HUDEP-2 (cell line): ENCODE data around the gene DAPK1.
"Not testable (repeated sequence)": the region's sequence is repeated elsewhere in the genome, so short reads cannot be mapped to it uniquely, and the experiment has no call there.

Experiments
- DNase-seq, 76 experiments: peaks; one replicate each; lab custom pipeline; 2025; ENCODE audit not compliant: unreplicated experiment in 76 of 76; lab: John Stamatoyannopoulos, UW

Gene DAPK1

DNA sequence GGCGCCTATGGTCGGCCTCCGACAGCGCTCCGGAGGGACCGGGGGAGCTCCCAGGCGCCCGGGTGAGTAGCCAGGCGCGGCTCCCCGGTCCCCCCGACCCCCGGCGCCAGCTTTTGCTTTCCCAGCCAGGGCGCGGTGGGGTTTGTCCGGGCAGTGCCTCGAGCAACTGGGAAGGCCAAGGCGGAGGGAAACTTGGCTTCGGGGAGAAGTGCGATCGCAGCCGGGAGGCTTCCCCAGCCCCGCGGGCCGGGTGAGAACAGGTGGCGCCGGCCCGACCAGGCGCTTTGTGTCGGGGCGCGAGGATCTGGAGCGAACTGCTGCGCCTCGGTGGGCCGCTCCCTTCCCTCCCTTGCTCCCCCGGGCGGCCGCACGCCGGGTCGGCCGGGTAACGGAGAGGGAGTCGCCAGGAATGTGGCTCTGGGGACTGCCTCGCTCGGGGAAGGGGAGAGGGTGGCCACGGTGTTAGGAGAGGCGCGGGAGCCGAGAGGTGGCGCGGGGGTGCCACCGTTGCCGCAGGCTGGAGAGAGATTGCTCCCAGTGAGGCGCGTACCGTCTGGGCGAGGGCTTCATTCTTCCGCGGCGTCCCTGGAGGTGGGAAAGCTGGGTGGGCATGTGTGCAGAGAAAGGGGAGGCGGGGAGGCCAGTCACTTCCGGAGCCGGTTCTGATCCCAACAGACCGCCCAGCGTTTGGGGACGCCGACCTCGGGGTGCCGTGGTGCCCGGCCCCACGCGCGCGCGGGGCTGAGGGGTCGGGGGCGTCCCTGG, 561 bp downstream of the DAPK1 start:
- DNase-seq, result peak in 40 of 76 experiments; percentile 10 to 59 (median 38)

DNA sequence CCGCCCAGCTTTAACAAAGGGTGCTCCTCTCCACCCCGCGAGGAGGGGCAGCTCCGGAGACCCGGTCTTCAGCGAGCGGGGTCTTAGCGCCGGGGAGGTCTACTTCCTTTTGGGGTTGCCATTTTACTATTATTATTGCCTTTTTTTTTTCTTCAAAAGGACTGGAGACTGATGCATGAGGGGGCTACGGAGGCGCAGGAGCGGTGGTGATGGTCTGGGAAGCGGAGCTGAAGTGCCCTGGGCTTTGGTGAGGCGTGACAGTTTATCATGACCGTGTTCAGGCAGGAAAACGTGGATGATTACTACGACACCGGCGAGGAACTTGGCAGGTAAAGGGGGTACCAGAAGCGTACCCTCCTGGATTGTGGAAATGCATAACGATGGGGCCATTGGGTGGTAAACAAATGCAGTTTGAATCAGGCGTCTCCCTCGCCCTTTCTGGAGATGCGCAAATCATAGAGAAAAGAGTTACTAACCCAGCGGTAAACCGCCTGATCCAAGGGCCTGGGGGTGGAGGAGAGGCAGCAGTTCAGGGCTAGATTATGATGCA, 1.2 kb downstream of the DAPK1 start:
- DNase-seq, result peak in 13 of 76 experiments; percentile 9 to 30 (median 19)

DNA sequence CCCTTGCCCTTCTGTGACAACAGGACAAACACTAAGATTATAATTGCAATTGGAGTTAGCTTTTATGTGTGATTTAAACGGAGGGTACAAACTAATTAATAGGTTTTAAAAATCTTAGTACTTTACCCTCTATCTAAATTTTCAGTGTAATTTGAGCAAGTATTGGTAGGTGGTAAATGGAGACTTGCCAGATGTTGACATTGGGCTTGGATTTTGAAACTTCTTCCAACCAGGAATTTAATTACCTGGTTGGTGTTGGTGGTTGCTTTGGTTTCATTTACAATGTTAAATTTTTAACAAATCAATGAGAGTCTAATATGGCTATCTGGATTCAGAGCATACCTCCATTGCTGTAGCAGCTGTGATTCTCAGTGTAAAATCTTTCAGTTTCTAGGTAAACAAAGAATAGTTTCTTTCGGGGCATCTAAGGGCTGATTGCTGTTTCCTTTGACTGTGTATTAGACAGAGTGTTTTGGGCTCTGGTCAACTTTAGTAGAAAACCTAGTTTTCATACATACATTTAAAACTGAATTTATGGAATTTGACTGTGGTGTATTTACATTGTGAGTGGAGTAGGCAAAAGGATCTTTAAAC, 1.9 kb downstream of the DAPK1 start:
- no peak for DNase-seq

DNA sequence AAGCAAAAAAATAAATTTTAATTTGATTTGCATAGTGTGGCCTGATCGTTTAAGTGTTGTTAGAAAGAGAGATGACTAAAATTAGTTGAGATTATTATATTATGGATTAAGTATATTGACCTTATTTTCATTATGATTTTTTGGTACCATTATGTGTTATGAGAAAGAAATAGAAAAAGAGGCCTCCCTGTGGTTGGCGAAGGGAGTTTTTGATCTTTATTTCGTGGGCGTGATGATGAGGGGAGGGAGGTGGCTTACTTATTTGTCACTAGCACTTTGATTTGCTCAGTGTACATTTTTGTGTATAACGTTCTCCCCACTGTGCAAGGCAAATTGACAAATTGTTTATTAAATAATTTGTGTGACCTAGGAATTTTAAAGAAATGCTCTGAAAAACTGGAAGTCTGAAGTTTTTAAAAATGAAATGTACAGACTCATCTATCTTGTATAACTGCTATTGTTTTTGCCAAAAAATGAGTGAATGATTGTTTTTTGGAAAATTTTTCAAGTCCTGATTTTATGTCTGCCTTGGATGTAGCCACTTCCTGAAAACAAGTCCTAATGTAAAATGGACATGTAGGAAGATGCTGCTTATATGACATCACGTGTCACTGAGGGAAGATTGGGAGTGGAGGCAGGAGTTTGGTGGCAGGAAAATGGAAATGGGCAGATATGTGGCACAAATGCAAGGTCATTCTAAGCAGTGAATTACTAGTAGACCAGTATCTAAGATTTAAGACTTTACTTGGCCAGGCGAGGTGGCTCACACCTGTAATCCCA, 3.0 kb downstream of the DAPK1 start:
- peak in 13 of 76 experiments; percentile 4 to 35 (median 19) for DNase-seq

DNA sequence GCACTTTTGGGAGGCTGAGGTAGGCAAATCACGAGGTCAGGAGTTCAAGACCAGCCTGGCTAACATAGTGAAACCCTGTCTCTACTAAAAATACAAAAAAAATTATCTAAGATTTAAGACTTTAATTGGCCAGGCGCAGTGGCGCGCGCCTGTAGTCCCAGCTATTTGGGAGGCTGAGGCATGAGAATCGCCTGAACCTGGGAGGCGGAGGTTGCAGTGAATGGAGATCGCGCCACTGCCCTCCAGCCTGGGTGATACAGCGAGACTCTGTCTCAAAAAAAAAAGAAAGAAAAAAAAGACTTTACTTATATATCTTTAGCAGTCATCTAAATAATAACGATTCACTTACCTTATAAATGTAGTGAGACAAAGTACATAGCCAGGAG, 3.6 kb downstream of the DAPK1 start:
- not testable (repeated sequence) for DNase-seq

DNA sequence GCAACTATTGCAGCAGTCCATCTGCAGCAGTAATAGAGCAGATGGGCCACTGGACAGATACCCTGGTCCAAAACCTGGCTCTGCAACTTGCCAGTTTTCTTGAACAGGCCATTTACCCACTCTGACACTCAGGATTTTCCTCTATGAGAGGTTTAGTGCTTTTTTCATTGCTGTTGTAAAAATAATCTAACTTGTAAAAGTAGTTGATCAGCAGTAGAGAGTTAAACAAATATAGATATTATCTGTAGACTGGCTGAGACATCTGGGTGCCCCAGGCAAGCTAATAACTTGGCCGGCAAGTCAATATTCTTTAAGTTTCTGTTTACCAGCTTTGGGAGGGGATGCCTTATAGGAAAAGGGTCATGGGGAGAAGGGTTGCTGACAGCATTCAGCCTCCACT, 4.1 kb downstream of the DAPK1 start:
- DNase-seq, result no peak

DNA sequence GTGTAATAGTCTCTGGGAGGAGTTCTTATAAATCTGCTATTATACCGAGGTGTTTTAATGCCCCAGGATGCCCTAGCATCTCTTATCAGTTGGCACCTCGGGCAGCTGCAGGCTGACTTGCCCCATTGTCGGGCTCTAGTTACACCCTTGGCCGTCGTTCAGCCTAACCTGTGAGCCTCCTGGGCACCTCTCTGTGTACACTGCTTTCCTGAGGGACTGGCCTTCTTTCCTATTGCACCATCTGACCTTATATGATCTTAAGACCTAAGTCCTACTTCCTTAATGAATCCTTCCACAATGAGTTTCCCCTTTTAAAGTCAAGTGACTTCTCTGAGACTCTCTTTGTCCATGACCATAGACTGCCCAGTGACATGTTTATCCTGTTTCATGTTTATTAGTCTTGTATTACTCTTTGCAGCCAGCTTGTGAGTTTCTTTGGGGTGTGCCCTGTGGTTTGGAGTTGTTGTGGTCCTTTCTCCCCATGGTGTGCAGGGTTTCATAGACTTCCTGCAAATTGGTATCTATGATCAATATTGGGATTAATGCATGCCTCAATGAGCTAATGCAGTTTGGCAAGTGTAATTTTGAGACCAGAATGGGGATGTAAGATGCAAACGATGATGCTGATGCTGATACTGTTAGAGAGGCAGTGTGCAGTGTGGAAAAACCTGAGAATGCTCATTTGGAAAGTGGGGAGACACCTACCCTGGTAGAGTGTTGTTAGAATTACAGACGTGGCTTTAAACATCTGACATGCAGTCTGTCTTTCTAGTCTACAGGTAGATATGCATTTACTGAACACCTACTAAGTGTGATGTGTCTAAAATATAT, 4.9 kb downstream of the DAPK1 start:
- peak in 15 of 76 experiments; percentile 4 to 53 (median 14) for DNase-seq

DNA sequence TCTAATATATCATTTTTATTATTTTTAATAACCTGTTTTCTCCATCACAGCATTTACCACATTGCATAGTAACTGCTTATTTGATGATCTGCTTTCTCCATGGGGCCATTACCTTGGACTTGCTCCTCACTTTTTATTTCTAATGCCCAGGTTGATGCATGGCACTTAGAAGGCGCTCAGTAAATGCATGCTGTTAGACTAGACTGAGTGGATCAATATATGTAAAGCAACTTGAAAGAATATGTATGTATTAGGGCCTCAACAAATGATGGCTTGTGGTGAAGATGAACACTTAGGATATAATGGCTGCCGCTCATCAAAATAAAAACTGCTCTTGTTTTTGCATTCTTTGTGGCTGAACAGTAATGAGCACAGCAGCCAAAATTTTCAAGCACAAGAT, 5.8 kb downstream of the DAPK1 start:
- no peak for DNase-seq

DNA sequence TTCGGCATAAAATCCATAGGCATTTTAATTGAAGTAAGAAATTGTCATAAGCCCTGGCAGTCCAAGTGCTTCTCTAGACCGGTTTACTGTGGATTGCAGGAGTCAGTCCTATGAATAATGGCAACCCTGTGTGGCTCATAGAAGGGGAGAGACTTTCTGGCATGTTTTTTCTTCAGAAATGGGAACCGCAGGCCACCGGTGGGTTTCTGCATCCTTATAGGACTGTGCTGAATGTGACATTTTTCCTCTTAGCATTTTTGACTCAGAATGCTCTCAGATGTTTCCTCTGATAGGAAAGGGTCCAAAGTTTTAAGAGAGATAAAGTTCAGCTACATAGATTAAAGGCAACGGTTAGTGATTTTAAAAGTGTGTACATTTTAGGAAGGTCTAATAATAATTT, 6.3 kb downstream of the DAPK1 start:
- peak in 2 of 76 experiments; percentile 7 to 21 for DNase-seq

DNA sequence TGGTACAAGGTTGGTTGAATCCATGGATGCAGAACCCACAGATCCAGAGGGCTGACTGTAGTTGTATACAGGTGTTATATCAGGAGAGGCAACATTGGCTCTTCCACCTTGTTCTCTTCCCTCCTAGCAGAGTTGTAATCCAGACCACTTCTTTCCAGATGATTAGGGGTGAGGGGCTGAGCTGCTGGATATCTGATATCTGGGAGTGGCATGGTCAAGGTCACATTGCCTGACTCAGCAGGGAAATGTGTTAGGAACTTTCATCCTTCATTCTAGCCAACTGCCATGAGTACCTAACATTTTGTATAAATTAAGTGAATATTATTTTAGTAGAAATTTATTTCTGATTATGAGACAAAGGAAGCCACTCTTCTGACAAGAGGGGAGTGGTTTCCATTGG, 7.3 kb downstream of the DAPK1 start:
- no peak for DNase-seq

DNA sequence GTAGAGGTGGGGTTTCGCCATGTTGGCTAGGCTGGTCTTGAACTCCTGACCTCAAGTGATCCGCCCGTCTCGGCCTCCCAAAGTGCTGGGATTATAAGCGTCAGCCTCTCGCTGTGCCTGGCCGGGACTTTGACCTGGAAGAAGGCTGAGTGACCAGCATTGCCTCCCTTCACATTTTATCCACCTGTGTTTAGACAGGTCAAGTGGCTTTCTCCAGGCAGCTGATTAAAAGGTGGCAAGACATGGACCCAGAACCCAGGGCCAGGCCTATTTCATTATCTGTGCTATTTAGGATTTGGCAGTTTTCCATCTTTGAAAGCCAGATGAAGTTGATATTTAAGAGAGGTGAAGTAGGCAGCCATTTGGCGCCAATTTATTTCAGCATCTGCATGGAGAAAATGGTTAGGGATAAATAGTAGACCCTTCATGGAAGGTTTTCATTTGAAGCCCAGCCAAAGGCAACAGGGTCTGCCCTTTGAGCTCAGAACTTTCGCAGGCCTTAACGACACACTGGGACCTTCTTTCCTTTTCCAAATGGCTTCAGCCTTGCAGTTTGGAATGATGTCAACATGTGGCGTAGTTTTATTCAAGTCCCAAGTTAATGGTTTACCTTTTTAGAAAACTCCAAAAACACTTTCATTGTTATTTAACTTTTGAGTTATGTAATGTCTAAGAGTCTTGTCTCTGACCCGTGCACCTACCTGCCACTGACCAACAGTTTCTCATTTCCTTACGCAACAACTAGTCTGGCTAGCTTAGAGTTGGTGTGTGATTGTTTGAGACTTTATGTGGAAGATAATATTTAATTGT, 8.4 kb downstream of the DAPK1 start:
- no peak for DNase-seq

DNA sequence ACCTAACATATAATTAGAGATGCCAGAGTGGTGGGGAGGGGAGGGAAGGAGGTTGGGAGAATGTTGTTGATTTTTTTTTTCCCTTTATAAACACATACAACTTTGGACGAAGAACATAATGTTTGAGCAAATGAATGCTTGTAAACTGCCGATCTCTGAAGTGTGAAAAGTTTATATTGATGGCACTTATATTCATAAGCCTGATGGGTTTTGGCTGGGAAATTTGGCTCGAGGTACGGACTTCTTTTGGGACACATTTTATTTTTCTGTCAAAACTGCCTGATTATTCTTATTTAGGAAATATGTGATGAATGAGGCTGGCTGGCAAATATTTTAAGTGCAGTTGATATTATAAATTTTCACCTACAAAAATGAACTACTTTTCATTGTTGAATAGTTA, 9.9 kb downstream of the DAPK1 start:
- DNase-seq, result no peak

DNA sequence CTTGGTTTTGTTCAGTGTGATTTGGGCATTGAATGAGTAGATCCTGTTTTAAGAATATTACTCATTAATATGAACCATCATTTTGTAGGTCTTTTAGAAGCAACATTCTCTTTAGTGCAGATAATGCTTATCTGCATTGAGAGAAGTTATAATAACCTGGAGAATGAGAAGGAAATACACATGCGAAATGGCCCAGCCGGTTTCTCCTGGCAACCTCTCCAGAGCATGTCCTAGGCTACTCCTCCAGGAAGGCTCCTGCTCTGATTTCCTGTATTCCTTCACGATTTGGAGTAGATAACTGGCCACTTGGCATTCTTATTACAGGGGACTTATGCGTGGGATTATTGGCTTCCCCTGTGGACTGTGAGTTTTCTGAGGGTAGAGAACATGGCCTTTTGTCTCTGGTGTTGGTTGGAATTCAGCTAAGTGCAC, 12.6 kb downstream of the DAPK1 start:
- DNase-seq, result peak in 2 of 76 experiments; percentile 17 to 24

DNA sequence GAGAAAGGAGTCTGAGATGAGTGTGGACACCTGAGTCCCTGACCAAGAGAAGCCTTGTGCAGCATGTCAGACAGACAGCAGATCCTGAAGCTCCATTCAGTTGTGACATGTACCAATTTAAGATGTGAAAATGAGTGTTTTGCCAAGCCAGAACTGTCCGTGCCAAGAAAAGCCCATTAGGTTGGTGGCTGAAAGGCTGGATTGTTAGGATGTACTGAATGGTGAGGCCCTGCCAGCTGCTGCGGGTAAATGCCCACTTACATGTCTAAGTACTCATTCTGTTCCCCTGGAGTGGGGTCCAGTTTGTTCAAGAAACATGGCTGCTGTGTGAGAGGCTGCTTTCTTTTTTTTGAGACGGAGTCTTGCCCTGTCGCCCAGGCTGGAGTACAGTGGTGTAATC, 14.6 kb downstream of the DAPK1 start:
- no peak for DNase-seq

DNA sequence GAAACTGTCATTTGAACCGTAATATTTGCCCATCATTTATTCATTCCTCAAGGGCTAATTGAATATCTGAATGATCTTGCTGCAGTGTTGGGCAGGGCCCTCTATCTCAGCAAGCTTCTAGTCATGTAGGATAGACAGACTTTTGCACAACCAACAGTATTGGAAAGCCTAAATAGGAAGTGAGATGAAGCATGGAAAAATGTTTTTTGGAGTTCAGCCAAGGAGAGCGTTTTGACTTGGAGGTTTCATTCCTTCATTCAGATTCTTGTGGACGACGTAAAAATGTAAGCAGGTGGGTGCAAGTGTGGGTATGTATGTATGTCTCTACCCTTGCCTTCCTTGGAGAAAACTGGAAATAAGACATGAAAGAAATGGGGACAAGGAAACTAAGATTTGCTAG, 15.5 kb downstream of the DAPK1 start:
- DNase-seq, result no peak

DNA sequence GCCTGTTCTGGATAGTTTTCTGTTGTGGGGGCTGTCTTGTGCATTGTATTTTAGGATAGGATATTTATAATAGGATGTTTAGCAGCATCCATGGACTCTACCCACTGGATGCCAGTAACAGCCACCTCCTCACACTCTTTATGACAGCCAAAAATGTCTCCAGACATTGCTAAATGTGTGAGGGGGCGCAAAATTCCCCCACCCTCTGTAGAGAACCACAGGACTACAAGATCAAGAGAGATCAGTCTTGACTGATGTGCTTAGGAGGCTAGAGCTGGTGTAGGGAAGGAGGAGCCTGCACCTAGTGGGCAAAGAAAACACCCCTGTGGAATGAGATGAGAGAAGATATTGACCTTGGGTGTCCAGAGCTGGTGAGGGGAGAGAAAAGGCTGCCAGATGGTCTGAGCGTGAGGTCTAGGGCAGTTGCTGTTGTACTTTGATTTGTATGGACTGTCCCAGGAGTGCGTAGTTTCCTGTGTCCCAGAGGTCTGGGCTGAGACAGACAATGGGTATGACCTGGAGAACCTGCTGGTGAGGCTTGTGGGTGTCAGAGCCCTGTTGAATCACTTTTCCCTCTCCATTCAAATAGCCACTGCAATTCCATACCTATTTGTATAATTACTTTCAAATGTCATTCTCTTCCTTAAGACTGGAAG, 16.3 kb downstream of the DAPK1 start:
- no peak for DNase-seq

DNA sequence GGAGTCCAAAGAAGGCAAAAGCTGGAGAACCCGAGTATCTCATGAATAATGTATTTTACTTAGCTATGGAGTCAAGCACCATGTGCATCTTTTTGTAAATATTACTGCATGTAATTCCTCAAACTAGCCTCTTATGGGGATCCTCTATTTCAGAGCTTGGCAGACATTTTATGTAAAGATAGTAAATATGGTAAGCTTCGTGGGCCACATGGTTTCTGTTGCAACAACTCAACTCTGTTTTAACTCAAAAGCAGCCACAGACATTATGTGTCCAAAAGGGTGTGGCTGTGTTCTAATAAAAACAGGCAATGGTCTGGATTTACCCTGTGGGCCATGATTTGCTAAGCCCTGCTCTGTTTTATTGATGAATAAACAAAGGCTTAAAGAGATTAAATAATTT, 17.3 kb downstream of the DAPK1 start:
- no peak for DNase-seq

DNA sequence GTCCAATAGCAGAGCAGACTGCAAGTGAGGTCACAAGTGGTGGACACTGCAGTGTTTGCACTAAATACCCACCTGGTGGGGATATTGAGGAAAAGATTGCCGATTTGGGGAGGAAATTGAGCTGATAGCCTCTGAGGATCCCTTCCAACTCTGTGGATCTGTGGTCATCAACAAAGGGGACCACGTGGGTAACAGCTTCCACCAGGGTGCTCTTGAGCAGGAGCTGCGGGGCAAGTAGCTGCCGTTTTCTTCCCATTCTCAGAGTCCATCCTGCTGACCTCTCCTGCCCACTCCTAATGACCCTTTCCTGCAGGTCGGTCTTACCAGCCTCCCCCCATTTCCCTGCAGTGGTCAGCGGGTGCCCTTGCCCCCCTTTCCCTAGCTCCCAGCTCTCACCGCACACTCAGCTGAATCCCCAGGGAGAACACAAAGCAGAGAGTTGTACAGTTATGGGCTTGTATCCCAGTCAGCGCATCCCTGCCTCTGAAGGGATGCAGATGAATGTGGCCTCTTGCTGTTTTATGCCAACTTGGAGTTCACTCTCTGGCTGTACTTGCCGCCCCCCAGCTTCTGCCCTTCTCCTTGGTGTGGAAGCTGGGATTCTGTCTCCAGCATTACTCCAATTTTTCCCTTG, 18.0 kb downstream of the DAPK1 start:
- DNase-seq, result no peak
